Measurements from ENCODE around the gene ZNF516.

GRCh38 chr18:76459687-76460350, 35.2 kb downstream of the ZNF516 start:
- TF ChIP-seq ZNF24 (tag by site-specific recombination; IDR thresholded peaks at IDR 0.05), result no peak
- no peak for TF ChIP-seq ZBTB49 (tag by site-specific recombination; IDR thresholded peaks at IDR 0.05; ENCODE audit: low read depth)
- TF ChIP-seq ZNF747 (tag by site-specific recombination; IDR thresholded peaks at IDR 0.05), result no peak
- no peak for TF ChIP-seq CTCF (tag by site-specific recombination; IDR thresholded peaks at IDR 0.05)
- TF ChIP-seq ZNF664 (tag by site-specific recombination; IDR thresholded peaks at IDR 0.05), result no peak
- no peak for TF ChIP-seq ZFP37 (tag by site-specific recombination; IDR thresholded peaks at IDR 0.05)
- no peak for TF ChIP-seq YY1 (tag by site-specific recombination; IDR thresholded peaks at IDR 0.05)
- no peak for TF ChIP-seq SETDB1 (IDR thresholded peaks at IDR 0.05; ENCODE audit: insufficient read length, low read length)
- no peak for TF ChIP-seq KLF10 (tag by site-specific recombination; IDR thresholded peaks at IDR 0.05)
- no peak for TF ChIP-seq YY2 (tag by site-specific recombination; IDR thresholded peaks at IDR 0.05)

Measured in HEK293 (cell line).